Cerebellar nuclear complex (tissue), 1 donor: ENCODE measurements around the gene SETD1A.
"Not testable (repeated sequence)": the region's sequence is repeated elsewhere in the genome, so short reads cannot be mapped to it uniquely, and the experiment has no call there.

Experiments
- DNase-seq, 2 experiments: peaks; one replicate each; lab custom pipeline; 2025; lab: John Stamatoyannopoulos, UW

SETD1A gene

DNA sequence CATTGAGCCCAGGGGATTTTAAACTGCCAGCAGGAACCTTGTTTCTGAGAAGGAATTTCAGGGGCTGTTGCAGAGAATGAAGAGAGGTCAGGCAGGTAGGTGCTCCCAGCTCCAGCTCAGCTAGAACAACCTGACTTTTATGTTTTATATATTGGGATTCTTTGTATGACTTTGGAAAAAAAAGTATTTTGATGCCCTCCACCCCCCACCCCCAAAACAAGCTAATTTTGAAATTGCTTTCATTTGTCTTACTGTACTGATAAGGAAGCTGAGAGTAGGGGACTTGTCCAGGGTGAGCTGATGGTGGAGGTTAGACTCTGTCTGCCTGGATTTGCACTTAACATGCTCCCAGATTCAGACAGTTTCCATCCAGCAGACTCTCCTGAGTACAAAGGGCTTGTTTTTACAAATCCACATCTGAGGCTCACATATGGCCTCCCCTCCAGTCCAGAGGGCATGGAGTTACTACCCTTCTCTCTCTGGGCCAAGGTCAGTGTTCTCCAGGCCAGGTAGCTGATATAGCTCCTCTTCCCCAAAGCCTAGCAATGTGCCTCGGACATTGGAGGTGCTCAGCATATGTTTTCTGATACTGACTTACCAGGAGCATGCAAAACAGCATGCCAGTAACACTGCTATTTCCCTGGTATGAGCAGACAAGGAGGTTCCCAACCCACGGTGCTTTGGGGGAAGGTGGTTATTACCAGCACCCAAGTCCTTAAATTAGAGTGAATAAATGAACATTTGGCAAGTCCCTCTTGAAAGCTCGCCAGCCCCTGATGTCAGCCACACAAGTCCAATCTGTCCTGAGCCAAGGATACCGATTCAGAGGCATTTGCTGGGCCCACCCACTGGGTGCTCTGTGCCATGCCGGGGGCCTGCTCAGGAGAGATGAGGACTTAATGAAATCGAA lies 41.6 kb downstream of the SETD1A start:
- DNase-seq: peak in 1 of 2 experiments; percentile 44

DNA sequence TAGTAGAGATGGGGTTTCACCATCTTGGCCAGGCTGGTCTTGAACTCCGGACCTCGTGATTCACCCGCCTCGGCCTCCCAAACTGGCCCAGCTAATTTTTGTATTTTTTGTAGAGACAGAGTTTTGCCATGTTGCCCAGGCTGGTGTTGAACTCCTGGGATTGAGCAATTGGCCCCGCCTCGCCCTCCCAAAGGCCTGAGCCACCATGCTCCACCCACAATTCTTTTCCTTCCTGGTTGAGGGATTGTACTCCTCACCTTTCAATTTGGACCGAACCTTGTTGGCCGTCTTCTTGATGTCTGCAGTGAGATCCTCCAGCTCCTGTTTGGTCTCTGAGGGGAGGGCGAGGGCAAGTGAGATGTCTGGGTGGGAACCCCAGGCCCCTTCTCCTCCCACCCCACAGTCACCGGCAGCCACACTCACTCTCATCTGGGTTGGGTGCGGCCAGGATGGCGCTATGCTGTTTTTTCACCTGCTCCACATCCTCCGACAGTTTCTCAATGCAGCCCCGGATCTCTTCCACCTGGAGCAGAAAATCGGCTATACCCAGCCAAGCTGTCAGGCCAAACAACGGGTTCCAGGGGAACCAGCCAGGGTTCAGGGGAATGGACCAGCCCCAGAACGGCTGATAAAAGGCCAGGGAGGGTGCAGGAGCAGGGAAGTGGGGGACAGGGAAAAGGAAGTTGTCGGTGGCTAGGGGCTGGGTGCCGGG lies 43.3 kb downstream of the SETD1A start:
- DNase-seq: no peak

DNA sequence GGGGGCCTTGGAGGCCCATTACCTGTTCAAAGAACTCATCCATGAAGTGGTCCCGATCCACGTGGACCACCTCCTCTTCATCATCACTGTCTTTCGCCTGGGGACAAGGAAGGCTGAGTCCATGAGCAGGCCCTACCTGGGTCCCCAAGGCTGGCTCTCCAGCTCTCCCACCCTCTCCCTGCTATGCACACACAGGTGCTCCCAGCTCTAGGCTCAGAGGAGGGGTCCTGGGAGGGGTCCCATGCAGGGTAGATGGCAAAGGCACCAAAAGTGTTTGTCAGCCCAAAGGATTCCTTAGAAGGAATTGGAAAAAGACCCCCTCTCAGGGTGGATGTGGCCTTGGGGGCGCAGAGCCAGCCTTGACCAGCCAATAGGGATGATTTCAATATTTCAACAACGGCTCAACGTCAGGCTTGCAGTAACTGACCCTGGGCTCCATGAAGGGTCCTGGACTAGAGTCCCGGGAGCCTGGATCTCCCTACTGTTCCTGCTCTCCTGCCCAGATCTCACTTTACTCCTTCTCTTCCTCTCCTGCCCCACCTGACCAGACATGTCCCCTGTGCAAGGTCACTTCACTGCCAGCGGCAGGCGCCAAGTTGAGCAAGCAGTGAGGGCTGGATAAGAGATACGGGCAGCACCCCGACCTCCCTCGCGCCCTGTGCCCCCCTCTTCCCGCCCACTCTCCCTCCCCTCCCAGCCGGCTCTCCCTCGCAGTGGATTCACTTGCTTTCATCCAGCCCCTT lies 44.1 kb downstream of the SETD1A start:
- no peak for DNase-seq

DNA sequence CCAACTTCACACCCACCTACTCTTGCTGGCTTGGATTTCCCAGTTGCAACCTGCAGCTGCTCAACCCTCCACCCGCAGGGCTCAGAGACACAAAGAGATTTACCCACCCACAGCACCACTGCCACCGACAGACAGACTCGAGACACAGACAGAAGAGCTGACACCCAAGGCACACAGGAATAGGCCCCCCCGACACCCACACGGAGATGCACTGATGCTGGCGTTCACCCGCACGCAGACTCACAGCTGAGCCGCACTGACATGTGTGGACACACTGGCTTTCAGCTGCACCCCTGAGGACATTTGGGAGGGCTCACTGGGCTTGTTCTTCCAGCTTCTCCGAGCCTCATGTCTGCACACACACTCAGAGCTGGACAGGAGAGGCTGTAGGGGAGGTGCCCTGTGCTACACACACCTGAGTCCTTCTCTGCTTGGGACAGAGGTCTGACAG lies 44.7 kb downstream of the SETD1A start:
- no peak for DNase-seq

DNA sequence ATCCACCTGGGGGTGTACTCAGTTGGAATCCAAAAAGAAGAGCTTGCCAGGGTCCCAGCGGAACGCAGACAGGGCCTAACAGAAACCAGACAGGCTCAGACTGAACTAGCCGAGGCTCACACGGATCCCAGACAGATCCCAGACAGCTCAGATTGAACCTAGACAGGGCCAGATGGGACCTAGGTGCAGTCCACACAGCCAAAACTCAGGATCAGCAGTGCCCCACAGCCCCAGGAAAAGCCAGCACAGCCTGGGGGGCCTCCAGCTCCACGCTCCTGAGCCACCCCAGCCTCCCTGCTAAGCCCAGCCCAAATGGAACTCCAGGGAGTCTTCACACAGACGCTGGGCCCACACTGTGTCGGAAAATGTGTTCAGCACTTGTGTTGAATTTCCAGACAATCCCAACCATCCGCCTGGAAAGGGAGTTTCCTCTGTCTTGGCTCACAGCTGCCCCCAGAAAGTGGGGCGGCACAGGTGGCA lies 45.3 kb downstream of the SETD1A start:
- DNase-seq: no peak

DNA sequence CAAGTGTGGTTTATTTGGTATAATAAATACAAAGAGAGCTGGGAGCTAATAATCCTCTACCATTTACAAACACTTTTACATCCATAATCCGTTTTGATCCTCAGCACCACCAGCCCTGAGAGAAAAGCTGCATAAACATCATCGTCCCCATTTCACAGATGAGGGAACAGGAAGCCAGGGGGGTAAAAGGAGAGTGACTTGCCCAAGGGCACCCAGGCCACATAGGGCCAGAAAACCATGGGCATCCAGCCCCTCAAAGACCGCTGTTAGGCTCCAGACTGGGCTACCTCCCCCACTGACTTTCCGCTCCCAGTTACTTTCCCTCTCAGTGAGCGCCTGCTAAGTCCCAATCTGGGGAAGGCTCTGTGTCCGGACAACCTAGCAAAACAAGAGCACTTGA lies 46.2 kb downstream of the SETD1A start:
- no peak for DNase-seq

DNA sequence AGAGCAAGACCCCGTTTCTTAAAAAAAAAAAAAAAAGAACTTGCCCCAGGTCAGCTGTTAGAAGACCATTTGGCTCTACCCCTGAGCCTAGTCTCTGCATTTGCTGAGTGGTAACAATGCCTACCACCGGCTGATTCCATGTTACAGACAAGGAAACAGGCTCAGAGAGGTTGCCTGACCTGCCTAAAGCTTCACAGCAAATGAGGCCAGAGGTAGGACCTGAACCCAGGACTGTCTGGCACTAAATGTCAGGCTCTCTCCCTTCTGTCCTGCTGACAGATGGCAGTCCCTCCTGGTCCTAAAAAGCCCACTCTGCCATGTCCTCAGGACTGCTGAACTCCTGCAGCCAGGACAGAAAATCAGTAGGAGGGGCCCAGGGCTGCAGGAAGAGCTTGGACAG lies 47.1 kb downstream of the SETD1A start:
- no peak for DNase-seq

DNA sequence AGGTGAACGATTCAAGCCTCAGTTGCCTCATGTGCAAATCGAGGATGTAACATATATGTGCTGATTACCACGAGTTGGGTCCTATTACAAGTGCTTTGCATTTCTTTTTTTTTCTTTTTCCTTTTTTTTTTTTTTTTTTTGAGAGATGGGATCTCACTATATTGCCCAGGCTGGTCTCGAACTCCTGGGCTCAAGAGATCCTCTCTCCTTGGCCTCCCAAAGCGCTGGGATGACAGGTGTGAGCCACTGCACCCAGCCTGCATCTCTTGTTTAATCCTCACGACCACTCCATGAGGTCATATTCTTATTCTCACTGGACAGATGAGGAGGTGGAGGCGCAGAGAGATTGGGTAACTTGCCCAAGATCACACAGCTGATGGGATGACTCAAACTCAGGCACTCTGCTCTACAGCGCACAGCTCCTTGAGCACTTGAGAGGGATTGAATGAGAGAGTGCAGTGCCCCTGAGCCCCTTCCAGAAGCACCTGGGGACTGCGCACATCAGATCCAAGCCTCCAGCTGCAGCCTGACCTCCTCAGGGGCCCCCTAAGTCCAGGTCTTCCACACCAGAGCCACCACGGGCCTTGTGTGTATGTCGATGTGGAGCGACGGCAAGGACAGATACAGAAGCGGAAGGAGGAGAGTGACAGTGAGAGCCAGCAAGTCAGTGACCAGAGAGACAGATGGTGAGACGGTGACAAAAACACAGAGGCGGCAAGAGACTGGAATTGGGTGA lies 48.0 kb downstream of the SETD1A start:
- peak in 1 of 2 experiments; percentile 57 for DNase-seq

DNA sequence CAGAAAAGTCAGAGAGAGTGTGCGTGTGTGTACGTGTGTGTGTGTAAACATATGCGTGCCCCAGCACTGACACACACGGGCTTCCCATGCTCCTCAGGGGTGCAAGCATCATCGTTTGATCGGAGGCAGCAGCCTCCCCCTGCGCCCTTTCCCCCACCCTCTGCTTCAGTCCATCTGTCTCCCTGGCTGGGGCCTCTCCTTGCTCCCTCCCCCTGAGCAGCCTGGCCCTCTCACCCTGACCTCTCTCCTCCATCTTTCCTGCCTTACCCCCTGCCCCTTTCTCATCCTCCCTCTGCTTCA lies 48.5 kb downstream of the SETD1A start:
- no peak for DNase-seq

DNA sequence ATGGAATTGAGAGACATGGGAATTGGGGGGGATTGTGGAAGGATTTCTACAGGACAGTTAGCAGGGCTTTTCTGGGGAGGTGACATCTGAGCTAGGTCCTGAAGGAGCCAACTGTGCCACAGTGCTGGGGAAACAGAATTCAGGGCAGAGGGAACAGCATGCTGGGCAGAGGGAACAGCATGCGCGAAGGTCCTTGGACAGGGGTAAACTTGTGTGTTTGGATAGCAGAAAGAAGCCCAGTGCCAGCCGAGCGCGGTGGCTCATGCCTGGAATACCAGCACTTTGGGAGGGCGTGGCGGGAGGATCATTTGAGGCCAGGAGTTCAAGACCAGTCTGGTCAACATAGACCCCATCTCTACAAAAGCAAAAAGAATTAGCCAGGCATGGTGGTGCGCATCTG lies 49.0 kb downstream of the SETD1A start:
- no peak for DNase-seq

DNA sequence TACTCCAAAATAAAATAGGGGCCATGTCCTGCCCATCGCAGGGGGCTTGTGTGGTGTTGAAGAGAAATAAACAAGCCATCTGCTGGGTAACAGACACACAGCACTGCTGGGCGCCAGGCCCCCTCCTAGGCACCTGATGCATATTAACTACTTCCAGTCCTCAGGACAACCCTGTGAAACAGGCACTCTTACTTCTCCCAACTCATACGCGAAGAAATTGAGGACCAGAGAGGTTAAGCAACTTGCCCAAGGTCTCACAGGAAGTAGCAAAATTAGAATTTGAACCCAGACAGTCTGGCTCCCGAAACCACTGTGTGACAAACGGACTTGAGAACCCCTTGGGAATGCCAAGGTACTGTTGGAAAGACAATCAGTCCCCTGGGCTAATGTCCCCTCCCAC lies 50.1 kb downstream of the SETD1A start:
- no peak for DNase-seq

DNA sequence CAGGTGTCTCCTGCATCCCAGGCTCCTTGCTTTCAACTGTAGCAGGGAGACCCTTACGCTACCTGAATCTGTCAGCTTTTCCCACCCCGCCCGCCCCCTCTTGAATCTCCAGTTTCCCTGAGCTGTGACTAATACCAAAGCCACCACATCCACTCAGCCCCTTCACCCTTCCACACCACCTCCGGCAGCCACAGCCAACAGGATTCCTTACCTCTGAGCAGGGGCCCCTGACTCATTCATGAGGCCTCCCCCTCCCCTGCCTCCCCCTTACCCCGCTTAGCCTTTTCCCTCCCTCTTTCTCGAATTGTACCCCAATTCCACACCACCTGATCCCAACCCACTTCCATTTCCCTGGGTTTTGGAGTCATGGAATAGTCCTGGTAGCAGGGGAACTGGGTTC lies 50.6 kb downstream of the SETD1A start:
- DNase-seq: no peak

DNA sequence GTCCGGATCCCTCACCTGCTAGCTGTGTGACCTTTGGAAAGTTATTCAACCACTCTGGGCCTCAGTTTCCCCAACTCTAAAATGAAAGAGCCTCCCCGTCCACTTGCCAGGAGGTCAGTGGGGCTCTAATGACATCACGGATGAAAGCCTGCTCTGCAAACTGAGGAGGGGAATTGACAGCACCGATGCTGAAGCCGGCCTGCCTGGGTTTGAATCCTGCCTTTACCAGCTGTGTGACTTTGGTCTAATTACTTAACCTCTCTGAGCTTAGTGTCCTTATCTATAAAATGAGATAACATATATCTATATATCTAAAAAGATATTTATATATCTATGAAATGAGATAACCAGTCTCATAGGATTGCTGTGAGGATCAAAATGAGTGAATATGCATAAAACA lies 51.0 kb downstream of the SETD1A start:
- no peak for DNase-seq

DNA sequence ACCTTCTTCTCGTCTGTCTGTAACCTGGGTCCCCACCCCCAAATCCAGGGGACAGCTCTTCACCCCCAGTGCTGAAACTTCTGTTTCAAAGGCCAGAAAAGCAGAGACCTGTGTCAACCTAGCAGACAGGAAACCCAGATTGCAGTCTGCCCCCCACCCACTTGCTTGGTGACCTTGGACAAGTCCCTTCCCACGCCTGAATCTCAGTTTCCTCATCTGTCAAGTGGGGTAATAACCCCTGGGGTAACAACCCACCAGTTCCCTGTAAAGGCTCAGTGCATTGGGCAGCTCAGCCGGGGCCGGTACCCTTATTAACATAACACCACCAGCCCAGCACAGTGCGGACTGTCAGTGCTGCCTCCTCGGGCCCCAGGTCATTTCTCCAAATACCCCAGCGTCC lies 51.6 kb downstream of the SETD1A start:
- no peak for DNase-seq

DNA sequence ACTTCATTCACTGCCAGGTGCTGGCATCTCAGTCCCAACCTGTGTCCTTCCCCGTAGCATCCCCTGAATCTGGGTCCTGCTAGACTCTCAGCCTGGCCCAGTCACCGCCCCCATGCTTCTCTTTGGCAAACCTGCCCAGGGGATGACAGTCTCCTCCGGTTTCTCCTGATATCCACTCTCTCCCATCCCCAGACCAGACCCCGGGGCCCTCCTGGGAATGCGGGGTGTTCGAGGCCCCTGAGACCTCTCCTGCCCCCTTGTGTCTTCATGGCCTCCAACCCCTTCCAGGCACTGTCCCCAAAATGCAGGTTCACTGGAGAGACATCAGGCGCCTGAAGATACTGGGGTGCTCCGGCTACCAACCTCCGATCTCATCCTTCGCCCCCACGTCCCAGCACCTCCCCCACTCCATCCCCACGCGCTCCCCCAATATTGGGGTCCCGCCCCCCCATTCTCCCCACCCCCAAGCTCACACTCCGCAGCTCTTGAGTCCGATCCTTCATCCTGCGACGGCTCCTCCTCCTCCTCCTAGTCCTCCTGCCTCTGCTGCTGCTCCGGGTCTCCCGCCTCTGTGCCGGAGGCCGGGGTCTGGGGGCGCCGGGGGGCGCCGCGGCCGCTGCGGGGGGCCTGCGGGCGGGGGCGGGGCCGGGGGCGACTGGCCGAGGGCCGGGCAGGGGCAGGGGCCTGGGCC lies 52.5 kb downstream of the SETD1A start:
- DNase-seq: no peak

DNA sequence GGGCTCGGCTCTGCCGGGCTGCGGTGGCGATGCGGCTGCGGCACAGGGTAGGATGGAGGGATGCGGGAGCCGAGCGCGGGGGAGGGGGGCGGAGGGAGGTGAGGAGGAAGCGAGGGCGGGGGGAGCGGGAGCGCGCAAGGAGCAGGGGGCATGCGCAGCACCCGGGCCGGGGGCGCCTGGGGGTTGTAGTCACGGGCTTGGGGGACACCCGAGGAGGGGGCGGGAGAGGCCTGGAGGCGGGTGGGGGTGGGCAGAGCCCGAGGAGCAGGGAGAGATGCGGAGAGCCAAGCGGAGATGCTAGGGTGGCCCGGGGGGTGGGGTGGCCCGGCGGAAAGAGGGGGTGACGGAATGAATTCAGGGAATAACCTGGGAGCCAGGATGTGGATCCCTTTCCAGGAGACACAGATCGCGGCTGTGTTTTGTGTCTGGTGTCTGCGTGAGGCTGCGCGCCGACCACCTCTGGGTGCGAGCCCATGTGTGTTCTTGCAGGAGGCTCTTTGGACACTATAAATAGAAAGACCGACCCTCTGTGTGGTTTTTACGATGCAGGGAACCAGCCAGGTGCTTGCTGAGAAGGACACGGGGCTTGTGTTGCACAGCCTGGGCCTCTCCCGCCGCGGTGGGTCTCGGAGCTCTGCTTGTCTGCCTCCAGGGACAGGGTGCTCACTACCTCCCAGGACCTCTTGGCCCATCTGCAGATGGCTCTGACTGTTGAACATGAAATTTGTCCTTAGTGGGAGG lies 53.2 kb downstream of the SETD1A start, which contains the start of gene STX1B:
Gene STX1B, minus strand, starts transcription at position 54 of the 741 bp plus-strand sequence. CDS start 242 bp downstream, outside the sequence.
- peak; percentile 18 to 60 for DNase-seq

DNA sequence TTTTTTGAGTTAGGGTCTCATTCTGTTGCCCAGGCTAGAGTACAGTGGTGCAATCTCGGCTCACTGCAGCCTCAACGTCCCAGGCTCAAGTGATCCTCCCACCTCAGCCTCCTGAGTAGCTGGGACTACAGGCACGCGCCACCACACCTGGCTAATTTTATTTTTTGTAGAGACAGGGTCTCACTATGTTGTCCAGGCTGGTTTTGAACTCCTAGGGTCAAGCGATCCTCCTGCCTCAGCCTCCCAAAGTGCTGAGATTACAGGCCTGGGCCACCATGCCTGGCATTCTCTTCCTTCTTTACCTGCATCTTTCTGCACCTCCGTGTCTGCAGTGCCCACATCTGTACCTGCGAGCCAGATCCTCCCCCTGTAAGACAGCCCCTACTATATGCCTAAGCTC lies 54.3 kb downstream of the SETD1A start:
- DNase-seq: not testable (repeated sequence)

DNA sequence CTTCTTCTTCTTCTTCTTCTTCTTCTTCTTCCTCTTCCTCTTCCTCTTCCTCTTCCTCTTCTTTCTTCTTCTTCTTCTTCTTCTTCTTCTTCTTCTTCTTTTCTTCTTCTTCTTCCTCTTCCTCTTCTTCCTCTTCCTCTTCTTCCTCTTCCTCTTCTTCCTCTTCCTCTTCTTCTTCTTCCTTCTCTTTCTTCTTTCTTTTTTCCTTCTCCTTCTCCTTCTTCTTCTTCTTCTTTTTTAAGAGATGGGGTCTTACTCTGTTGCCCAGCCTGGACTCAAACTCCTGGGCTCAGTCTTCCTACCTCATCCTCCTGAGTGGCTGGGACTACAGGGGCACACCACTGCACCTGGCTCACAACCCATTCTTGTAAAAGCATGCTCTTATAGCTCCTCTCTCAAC lies 55.7 kb downstream of the SETD1A start:
- DNase-seq: not testable (repeated sequence)

DNA sequence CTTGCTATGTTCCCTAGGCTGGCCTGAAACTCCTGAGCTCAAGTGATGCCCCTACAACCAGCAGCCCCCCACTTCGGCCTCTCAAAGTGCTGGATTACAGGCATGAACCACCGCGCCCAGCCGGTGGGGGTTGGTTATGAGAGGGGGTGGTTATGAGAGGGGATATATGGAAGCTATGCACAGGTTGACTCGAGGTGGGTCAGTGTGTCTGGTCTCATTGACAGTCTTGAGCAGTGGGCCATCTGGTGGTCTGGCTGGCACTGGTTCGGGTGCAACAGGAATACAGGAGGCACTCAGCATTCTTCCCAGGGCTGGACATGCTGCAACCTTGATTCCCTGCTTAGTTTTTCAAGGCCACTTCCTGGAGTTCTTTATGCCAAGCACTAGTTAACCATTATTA lies 58.5 kb downstream of the SETD1A start:
- no peak for DNase-seq

DNA sequence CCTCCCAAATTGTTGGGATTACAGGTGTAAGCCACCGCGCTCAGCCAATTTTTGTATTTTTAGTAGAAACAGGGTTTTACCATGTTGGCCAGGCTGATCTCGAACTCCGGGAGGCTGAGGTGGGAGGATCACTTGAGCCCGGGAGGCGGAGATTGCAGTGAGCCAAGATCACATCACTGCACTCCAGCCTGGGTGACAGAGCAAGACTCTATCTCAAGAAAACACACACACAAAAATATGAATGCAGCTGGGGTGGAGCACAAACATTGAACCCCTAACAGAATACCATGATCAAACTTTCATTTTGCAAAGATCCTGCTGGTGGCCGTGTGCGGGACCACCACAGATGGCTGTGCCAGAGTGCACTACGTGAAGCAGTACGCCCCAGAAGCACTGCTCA lies 60.2 kb downstream of the SETD1A start:
- DNase-seq: not testable (repeated sequence)
